A673 (cell line): ENCODE results near the gene CDIP1. TPM values are rescaled to one million over a fixed set of nuclear protein-coding genes. Genes with fewer than 3 reads are reported as not detected.

Source experiments
- BruUV-seq: library from RNA; stranded (reverse); fragments of 400-500 nt; replicated peaks from 2 replicates; lab custom pipeline; 2021; lab: Mats Ljungman, UMichigan
- CTCF ChIA-PET: fragments of 300-600 bp; sonication (Branson Sonifier 250); formaldehyde crosslinking; loops from one replicate; lab custom pipeline; 2022; ENCODE audit warnings: antibody characterized with exemption; lab: Charles Lee
- POLR2A ChIA-PET: fragments of 300-600 bp; sonication (Branson Sonifier 250); formaldehyde crosslinking; loops from one replicate; lab custom pipeline; 2022; ENCODE audit warnings: antibody characterized with exemption; ENCODE audit not compliant: low non-redundant PET; lab: Charles Lee
- DNase-seq: peaks from one replicate; pipeline ENCODE4 v3.0.0-alpha.2; 2015; ENCODE audit warnings: low spot score
- H3K27ac ChIP-seq: fragments of 200-600 bp; sonication (generic); 2 replicates; pipeline ENCODE4 v1.5.1; 2016; ENCODE audit warnings: mixed run types, low read depth, mild to moderate bottlenecking, mixed read lengths, antibody characterized with exemption, low read length; ENCODE audit not compliant: poor library complexity, severe bottlenecking
- H3K27me3 ChIP-seq: fragments of 200-600 bp; sonication (generic); replicated peaks from 2 replicates; pipeline ENCODE4 v1.6.1; 2017; ENCODE audit warnings: mixed run types, low read depth, mild to moderate bottlenecking, mixed read lengths, antibody characterized with exemption, low read length; ENCODE audit not compliant: insufficient read depth, poor library complexity
- H3K36me3 ChIP-seq: fragments of 200-600 bp; sonication (generic); 2 replicates; pipeline ENCODE4 v1.6.1; 2016; ENCODE audit warnings: mixed run types, mild to moderate bottlenecking, mixed read lengths, antibody characterized with exemption, low read length; ENCODE audit not compliant: insufficient read depth, poor library complexity, severe bottlenecking
- H3K4me1 ChIP-seq: fragments of 200-600 bp; sonication (generic); 2 replicates; pipeline ENCODE4 v1.6.1; 2017; ENCODE audit warnings: mixed run types, mild to moderate bottlenecking, mixed read lengths, antibody characterized with exemption, low read length; ENCODE audit not compliant: insufficient read depth, poor library complexity, severe bottlenecking
- H3K4me3 ChIP-seq: fragments of 200-600 bp; sonication (generic); 2 replicates; pipeline ENCODE4 v1.5.1; 2016; ENCODE audit warnings: low read depth, mixed run types, mild to moderate bottlenecking, mixed read lengths, low read length; ENCODE audit not compliant: poor library complexity, severe bottlenecking
- H3K9me3 ChIP-seq: fragments of 200-600 bp; sonication (generic); 2 replicates; pipeline ENCODE4 v1.6.1; 2016; ENCODE audit warnings: mixed run types, low read depth, mild to moderate bottlenecking, mixed read lengths, antibody characterized with exemption, low read length; ENCODE audit not compliant: poor library complexity, severe bottlenecking
- CTCF ChIP-seq: fragments of 300-800, 200-600 bp; sonication (generic); conservative IDR thresholded peaks from 2 replicates; pipeline ENCODE4 v1.5.1; 2017; ENCODE audit warnings: low read depth, mild to moderate bottlenecking, antibody characterized with exemption, low read length, moderate library complexity, mixed read lengths
- EZH2 ChIP-seq: fragments of 200-600 bp; sonication (generic); IDR thresholded peaks from 2 replicates; pipeline ENCODE4 v1.6.1; 2017; ENCODE audit warnings: borderline replicate concordance, low read depth, mild to moderate bottlenecking, mixed read lengths, antibody characterized with exemption, low read length; ENCODE audit not compliant: poor library complexity, severe bottlenecking
- intact Hi-C: fragments of 100-400 bp; cut with micrococcal nuclease; formaldehyde crosslinking; loops from one replicate; pipeline ENCODE4 v1.10.0; 2022; ENCODE audit not compliant: unreplicated experiment
- total RNA-seq: library from RNA; stranded (reverse); gene quantifications from 2 replicates; pipeline ENCODE4 v1.2.3, GENCODE V29; 2021

CDIP1 gene
- total RNA-seq, 1 experiment from 2014 or later: 12.8 TPM

- no peak for DNase-seq
- Histone ChIP-seq H3K4me1 (no peaks in the 10 kb centered on the region), H3K27ac (no peak overlapping the region), H3K27me3 (no peaks in the 10 kb centered on the region), H3K4me3 (no peak overlapping the region), H3K36me3 (no peaks in the 10 kb centered on the region), H3K9me3 (no peaks in the 10 kb centered on the region)
- intact Hi-C loops: no loop called here
- TF ChIP-seq EZH2 (no peak), CTCF (no peak)
- ChIA-PET CTCF (no interaction called here), POLR2A (no interaction called here)
- no TSS peak for BruUV-seq
Measured at GRCh38 chr16:4532238-4532637, 6.3 kb downstream of the CDIP1 start.

GRCh38 chr16:4531811-4532210 is 6.8 kb downstream of the CDIP1 start:
- intact Hi-C loops: no loop called here
- H3K4me3 ChIP-seq: no peak overlapping the region
- H3K9me3 ChIP-seq: no peaks in the 10 kb centered on the region
- no peak for TF ChIP-seq CTCF
- no peak for TF ChIP-seq EZH2
- BruUV-seq: no TSS peak
- H3K27ac ChIP-seq: no peak overlapping the region
- no peaks in the 10 kb centered on the region for H3K4me1 ChIP-seq
- no peaks in the 10 kb centered on the region for H3K27me3 ChIP-seq
- ChIA-PET POLR2A (no interaction called here), CTCF (no interaction called here)
- H3K36me3 ChIP-seq: no peaks in the 10 kb centered on the region
- no peak for DNase-seq

DNA sequence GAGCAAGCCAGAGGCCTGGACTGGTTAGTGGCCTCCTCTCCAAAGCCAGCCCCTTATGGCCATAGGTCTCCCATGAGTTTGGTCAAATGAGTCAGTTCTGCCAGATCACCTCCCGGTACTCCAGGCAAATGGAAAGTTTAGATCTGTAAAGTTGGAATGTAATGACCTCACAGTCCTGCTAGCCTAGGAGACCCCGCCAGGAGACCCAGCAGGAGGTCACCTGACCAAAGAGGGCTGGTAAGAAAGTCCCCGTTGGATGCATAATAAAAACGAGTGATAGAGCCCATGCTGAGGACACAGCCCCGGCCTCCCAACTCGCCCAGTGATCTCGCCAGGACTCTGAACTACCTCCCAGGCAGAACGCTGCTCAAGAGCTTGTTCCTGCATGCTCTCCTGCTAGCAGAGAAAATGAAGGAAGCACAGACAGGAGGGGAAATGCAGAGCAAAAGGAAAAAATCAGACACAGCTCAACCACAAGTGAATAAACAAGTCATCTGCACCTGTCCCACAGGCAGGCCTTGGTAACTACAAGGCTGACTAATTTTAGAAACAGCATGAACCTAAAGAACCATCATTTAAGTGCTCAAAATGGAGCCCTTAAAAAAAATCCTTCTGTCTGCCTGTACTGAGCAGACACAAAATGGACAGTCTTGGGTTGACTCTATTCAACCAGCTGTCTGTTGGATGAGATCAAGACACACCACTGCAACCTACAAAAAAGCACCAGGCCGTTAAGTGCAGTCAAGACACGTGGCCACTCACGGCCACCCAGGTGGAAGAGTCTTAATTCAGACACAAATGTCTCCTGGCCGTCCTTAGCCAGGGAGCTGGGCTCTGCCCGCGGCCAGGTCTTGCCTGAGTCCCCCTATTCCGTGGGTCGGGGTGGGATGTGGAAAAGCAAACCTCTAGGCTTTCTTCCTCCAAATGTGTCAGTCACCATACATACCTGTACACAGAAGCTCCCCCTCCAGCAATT is 9.2 kb downstream of the CDIP1 start:
- Histone ChIP-seq H3K4me3 (no peak overlapping the region), H3K27me3 (no peaks in the 10 kb centered on the region), H3K4me1 (no peaks in the 10 kb centered on the region), H3K36me3 (no peaks in the 10 kb centered on the region), H3K27ac (no peak overlapping the region), H3K9me3 (no peaks in the 10 kb centered on the region)
- DNase-seq: no peak
- intact Hi-C loops: no loop called here
- no TSS peak for BruUV-seq
- TF ChIP-seq EZH2: no peak
- TF ChIP-seq CTCF: no peak
- ChIA-PET POLR2A (no interaction called here), CTCF (no interaction called here)
